Neural progenitor cell (in vitro differentiated cells): ENCODE results near the gene DENND5B. TPM values are rescaled to one million over a fixed set of nuclear protein-coding genes. Genes with fewer than 3 reads are reported as not detected.

Experiments used
- DNase-seq: peaks from one replicate; pipeline ENCODE4 v3.0.0-alpha.2; 2016; ENCODE audit warnings: low spot score
- H2AFZ ChIP-seq: fragments of 200-600 bp; sonication (generic); replicated peaks from 2 replicates; pipeline ENCODE4 v1.6.1; 2016; ENCODE audit warnings: antibody characterized with exemption
- H3F3A ChIP-seq: fragments of 200-600 bp; sonication (generic); 2 replicates; pipeline ENCODE4 v1.6.1; 2016; ENCODE audit warnings: antibody characterized with exemption, low read depth
- H3K27ac ChIP-seq: fragments of 200-600 bp; sonication (generic); 2 replicates; pipeline ENCODE4 v1.5.1; 2016; ENCODE audit warnings: mild to moderate bottlenecking
- H3K27me3 ChIP-seq: fragments of 200-600 bp; sonication (generic); 2 replicates; pipeline ENCODE4 v1.6.1; 2016; ENCODE audit warnings: mild to moderate bottlenecking, moderate library complexity
- H3K36me3 ChIP-seq: fragments of 200-600 bp; sonication (generic); 2 replicates; pipeline ENCODE4 v1.5.1; 2016
- H3K4me1 ChIP-seq: fragments of 200-600 bp; sonication (generic); 2 replicates; pipeline ENCODE4 v1.6.1; 2016; ENCODE audit warnings: mixed run types
- H3K4me2 ChIP-seq: fragments of 200-600 bp; sonication (generic); 2 replicates; pipeline ENCODE4 v1.6.1; 2016
- H3K4me3 ChIP-seq: fragments of 200-600 bp; sonication (generic); 2 replicates; pipeline ENCODE4 v1.5.1; 2016
- H3K79me2 ChIP-seq: fragments of 200-600 bp; sonication (generic); 2 replicates; pipeline ENCODE4 v1.6.1; 2016; ENCODE audit warnings: low read depth
- H3K9ac ChIP-seq: fragments of 200-600 bp; sonication (generic); 2 replicates; pipeline ENCODE4 v1.6.1; 2016
- H3K9me3 ChIP-seq: fragments of 200-600 bp; sonication (generic); 2 replicates; pipeline ENCODE4 v1.5.1; 2016; ENCODE audit warnings: low read depth
- H4K20me1 ChIP-seq: fragments of 200-600 bp; sonication (generic); 2 replicates; pipeline ENCODE4 v1.6.1; 2016; ENCODE audit warnings: low read depth
- H3K27ac Mint-ChIP-seq: 3 replicates; pipeline ENCODE4 v1.8.0; 2021; ENCODE audit warnings: mixed read lengths
- H3K27me3 Mint-ChIP-seq: 2 replicates; pipeline ENCODE4 v1.8.0; 2022; ENCODE audit warnings: low read depth, mild to moderate bottlenecking, inconsistent platforms, moderate library complexity, mixed read lengths; ENCODE audit not compliant: insufficient read depth
- H3K36me3 Mint-ChIP-seq: 3 replicates; pipeline ENCODE4 v1.8.0; 2021; ENCODE audit warnings: mixed read lengths
- H3K4me1 Mint-ChIP-seq: 3 replicates; pipeline ENCODE4 v1.8.0; 2021; ENCODE audit warnings: mixed read lengths
- H3K4me3 Mint-ChIP-seq: 3 replicates; pipeline ENCODE4 v1.8.0; 2021; ENCODE audit warnings: mild to moderate bottlenecking, moderate library complexity, mixed read lengths
- H3K9me3 Mint-ChIP-seq: 3 replicates; pipeline ENCODE4 v1.8.0; 2020; ENCODE audit warnings: mixed read lengths
- CTCF ChIP-seq: fragments of 200-600 bp; sonication (generic); IDR thresholded peaks from 2 replicates; pipeline ENCODE4 v1.5.1; 2017; ENCODE audit warnings: antibody characterized with exemption, mild to moderate bottlenecking
- EZH2 ChIP-seq: fragments of 200-600 bp; sonication (generic); IDR thresholded peaks from 2 replicates; pipeline ENCODE4 v1.6.1; 2017; ENCODE audit warnings: antibody characterized with exemption, mild to moderate bottlenecking, moderate library complexity
- EZH2phosphoT487 ChIP-seq: fragments of 200-600 bp; sonication (generic); IDR thresholded peaks from 2 replicates; pipeline ENCODE4 v1.6.1; 2017; ENCODE audit warnings: antibody characterized with exemption
- total RNA-seq: library from RNA; depleted of rRNA; stranded (reverse); fragments of >200 nt; gene quantifications from 2 replicates; pipeline ENCODE4 v1.2.3, GENCODE V29; 2015; ENCODE audit warnings: low replicate concordance

DENND5B gene
- total RNA-seq, 1 donor from 2014 or later, result 24.2 TPM

GRCh38 chr12:31588976-31589375, 2.0 kb downstream of the DENND5B start:
- H3K27ac Mint-ChIP-seq, result peak overlapping the region; percentile 98

DNA sequence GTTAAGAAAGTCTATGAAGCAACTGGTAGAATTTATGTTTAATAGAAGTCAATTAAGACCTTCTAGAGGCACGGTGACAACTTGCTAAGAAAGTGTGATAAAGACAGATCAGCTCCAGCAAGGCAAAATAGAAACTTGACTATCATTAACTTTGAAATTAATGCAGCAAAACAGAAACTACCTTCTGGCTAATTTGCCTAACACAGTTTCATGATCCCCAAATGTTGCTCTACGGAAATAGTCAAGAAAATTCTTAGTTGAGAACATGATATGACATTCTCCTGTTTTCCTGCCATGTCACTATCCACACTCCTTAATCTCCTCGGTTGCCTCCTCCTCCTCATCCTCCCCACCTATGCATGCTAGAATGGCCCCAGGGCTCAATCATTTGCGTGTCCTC, 4.2 kb downstream of the DENND5B start:
- no peak overlapping the region for H2AFZ ChIP-seq
- no peaks in the 10 kb centered on the region for H3K36me3 ChIP-seq
- H3K27ac ChIP-seq, result no peak overlapping the region
- H3K27me3 Mint-ChIP-seq, result no peaks in the 10 kb centered on the region
- H3K9me3 Mint-ChIP-seq, result peaks cover 7% of the 10 kb centered on the region
- peaks cover 15% of the 10 kb centered on the region for H3K4me1 ChIP-seq
- H3K4me3 ChIP-seq, result no peak overlapping the region
- H3K4me2 ChIP-seq, result no peak overlapping the region
- H3K9ac ChIP-seq, result no peak overlapping the region
- H4K20me1 ChIP-seq, result peaks cover 28% of the 10 kb centered on the region
- peaks cover 81% of the 10 kb centered on the region for H3K79me2 ChIP-seq
- DNase-seq, result no peak
- H3K4me1 Mint-ChIP-seq, result peaks cover 29% of the 10 kb centered on the region
- peaks cover 3% of the 10 kb centered on the region for H3F3A ChIP-seq
- H3K27me3 ChIP-seq, result peaks cover 15% of the 10 kb centered on the region
- H3K27ac Mint-ChIP-seq, result no peak overlapping the region
- H3K36me3 Mint-ChIP-seq, result peaks cover 14% of the 10 kb centered on the region
- H3K4me3 Mint-ChIP-seq, result no peak overlapping the region
- no peaks in the 10 kb centered on the region for H3K9me3 ChIP-seq
- TF ChIP-seq EZH2phosphoT487 (no peak), EZH2 (no peak)

More at GRCh38 chr12:31588976-31589375, 2.0 kb downstream of the DENND5B start:
- H3K36me3 ChIP-seq, result no peaks in the 10 kb centered on the region
- no peak for TF ChIP-seq EZH2phosphoT487
- no peak for TF ChIP-seq EZH2
- no peak for TF ChIP-seq CTCF
- H3K27ac ChIP-seq, result no peak overlapping the region
- H3K27me3 Mint-ChIP-seq, result no peaks in the 10 kb centered on the region
- H3K9ac ChIP-seq, result no peak overlapping the region
- no peaks in the 10 kb centered on the region for H3K9me3 ChIP-seq
- H4K20me1 ChIP-seq, result peaks cover 31% of the 10 kb centered on the region
- H3K27me3 ChIP-seq, result peaks cover 27% of the 10 kb centered on the region
- H3K4me3 ChIP-seq, result peak overlapping the region; percentile 86
- peak overlapping the region; percentile 97 for H3K4me2 ChIP-seq
- H3K36me3 Mint-ChIP-seq, result peaks cover 10% of the 10 kb centered on the region
- H3K79me2 ChIP-seq, result peaks cover 58% of the 10 kb centered on the region
- no peak overlapping the region for H2AFZ ChIP-seq
- H3F3A ChIP-seq, result peaks cover 3% of the 10 kb centered on the region
- H3K4me1 ChIP-seq, result peaks cover 15% of the 10 kb centered on the region
- H3K4me3 Mint-ChIP-seq, result peak overlapping the region; percentile 97
- H3K4me1 Mint-ChIP-seq, result peaks cover 33% of the 10 kb centered on the region
- no peak for DNase-seq
- peaks cover 6% of the 10 kb centered on the region for H3K9me3 Mint-ChIP-seq

GRCh38 chr12:31585895-31586294, 5.0 kb downstream of the DENND5B start:
- DNase-seq, result no peak
- Histone ChIP-seq H3K4me2 (no peak overlapping the region), H3K9me3 (no peaks in the 10 kb centered on the region), H3K4me3 (no peak overlapping the region), H2AFZ (no peak overlapping the region), H3K27ac (no peak overlapping the region), H3F3A (no peaks in the 10 kb centered on the region), H3K27me3 (peaks cover 9% of the 10 kb centered on the region), H3K36me3 (no peaks in the 10 kb centered on the region), H3K4me1 (peaks cover 15% of the 10 kb centered on the region), H4K20me1 (peaks cover 28% of the 10 kb centered on the region), H3K9ac (no peak overlapping the region), H3K79me2 (peaks cover 88% of the 10 kb centered on the region)
- H3K4me1 Mint-ChIP-seq, result peaks cover 24% of the 10 kb centered on the region
- H3K27ac Mint-ChIP-seq, result no peak overlapping the region
- TF ChIP-seq EZH2, result no peak
- TF ChIP-seq EZH2phosphoT487, result no peak
- H3K9me3 Mint-ChIP-seq, result peaks cover 9% of the 10 kb centered on the region
- H3K27me3 Mint-ChIP-seq, result no peaks in the 10 kb centered on the region
- H3K4me3 Mint-ChIP-seq, result no peak overlapping the region
- peaks cover 15% of the 10 kb centered on the region for H3K36me3 Mint-ChIP-seq

GRCh38 chr12:31585271-31585670, 5.7 kb downstream of the DENND5B start:
- Histone ChIP-seq H3K9ac (no peak overlapping the region), H4K20me1 (peaks cover 28% of the 10 kb centered on the region), H3K4me1 (peaks cover 15% of the 10 kb centered on the region), H3K27ac (no peak overlapping the region), H3K4me2 (no peak overlapping the region), H3K79me2 (peaks cover 94% of the 10 kb centered on the region), H3K4me3 (no peak overlapping the region), H2AFZ (no peak overlapping the region), H3K36me3 (no peaks in the 10 kb centered on the region), H3F3A (no peaks in the 10 kb centered on the region), H3K27me3 (peaks cover 9% of the 10 kb centered on the region), H3K9me3 (no peaks in the 10 kb centered on the region)
- Mint-ChIP-seq H3K9me3 (peaks cover 9% of the 10 kb centered on the region), H3K4me3 (no peak overlapping the region), H3K27me3 (no peaks in the 10 kb centered on the region), H3K4me1 (peaks cover 24% of the 10 kb centered on the region), H3K36me3 (peaks cover 15% of the 10 kb centered on the region), H3K27ac (no peak overlapping the region)
- peak; percentile 32 for DNase-seq
- no peak for TF ChIP-seq EZH2
- TF ChIP-seq EZH2phosphoT487, result no peak
- TF ChIP-seq CTCF, result no peak
